HepG2 (cell line): ENCODE measurements around the gene PDZD4. TPM values are rescaled to one million over a fixed set of nuclear protein-coding genes. Genes with fewer than 3 reads are reported as not detected.

Experiments
- CENPT ChIP-seq: sonication (generic); formaldehyde crosslinking; IDR thresholded peaks from 2 replicates; pipeline ENCODE4 v1.8.0; 2022; ENCODE audit warnings: low read depth, mild to moderate bottlenecking, moderate library complexity, missing genetic modification reagents
- GLI4 ChIP-seq: sonication (generic); formaldehyde crosslinking; IDR thresholded peaks from 2 replicates; pipeline ENCODE4 v1.5.1; 2020; ENCODE audit warnings: missing genetic modification reagents, mild to moderate bottlenecking, moderate library complexity, borderline replicate concordance
- HDAC1 ChIP-seq: sonication (generic); formaldehyde crosslinking; IDR thresholded peaks from 2 replicates; pipeline ENCODE4 v1.5.1; 2020; ENCODE audit warnings: mild to moderate bottlenecking, missing genetic modification reagents
- MAF1 ChIP-seq: sonication (generic); formaldehyde crosslinking; IDR thresholded peaks from 2 replicates; pipeline ENCODE4 v1.5.0; 2020; ENCODE audit warnings: missing genetic modification reagents, borderline replicate concordance
- NCOA1 ChIP-seq: sonication (generic); formaldehyde crosslinking; IDR thresholded peaks from 2 replicates; pipeline ENCODE4 v1.9.0; 2021; ENCODE audit warnings: missing genetic modification reagents
- NONO ChIP-seq, 2 experiments: fragments of 450-650 bp in 1 of 2; sonication (generic) in 1 of 2; formaldehyde crosslinking in 1 of 2; IDR thresholded peaks in 1 of 2; conservative IDR thresholded peaks in 1 of 2; 2 replicates each; pipeline versions ENCODE4 v1.6.1 to v1.8.0; 2017 to 2022; ENCODE audit warnings: mild to moderate bottlenecking in 1 of 2, missing genetic modification reagents in 1 of 2, moderate library complexity in 1 of 2
- ONECUT2 ChIP-seq: sonication (generic); formaldehyde crosslinking; IDR thresholded peaks from 2 replicates; pipeline ENCODE4 v1.4.0; 2020; ENCODE audit warnings: missing genetic modification reagents
- SIN3B ChIP-seq: fragments of 150-350 bp; IDR thresholded peaks from 2 replicates; pipeline ENCODE4 v1.6.1; 2014; ENCODE audit warnings: low read length
- SRSF1 ChIP-seq: fragments of 200-400 bp; formaldehyde crosslinking; optimal IDR thresholded peaks from 2 replicates; pipeline ENCODE3; 2017; ENCODE audit warnings: mild to moderate bottlenecking, low read depth, low read length, moderate library complexity
- TAF15 ChIP-seq: fragments of 200-400 bp; formaldehyde crosslinking; IDR thresholded peaks from one replicate; pipeline ENCODE4 v1.6.1; 2018; ENCODE audit warnings: mild to moderate bottlenecking, low read depth, low read length; ENCODE audit not compliant: poor library complexity, severe bottlenecking
- XBP1 ChIP-seq: sonication (generic); formaldehyde crosslinking; IDR thresholded peaks from 2 replicates; pipeline ENCODE4 v1.5.0; 2020; ENCODE audit warnings: missing genetic modification reagents
- ZKSCAN1 ChIP-seq: fragments of 150-350 bp; IDR thresholded peaks from 2 replicates; pipeline ENCODE4 v1.6.1; 2014; ENCODE audit warnings: low read length
- ZMYM2 ChIP-seq: sonication (generic); formaldehyde crosslinking; IDR thresholded peaks from 2 replicates; pipeline ENCODE4 v1.8.0; 2022; ENCODE audit warnings: mild to moderate bottlenecking, missing genetic modification reagents
- ZMYM3 ChIP-seq: sonication (generic); formaldehyde crosslinking; IDR thresholded peaks from 2 replicates; pipeline ENCODE4 v1.5.1; 2020; ENCODE audit warnings: mild to moderate bottlenecking, missing genetic modification reagents
- ZNF205 ChIP-seq: IDR thresholded peaks from 2 replicates; pipeline ENCODE4 v1.6.1; 2018; ENCODE audit warnings: missing biosample characterization, missing genetic modification reagents
- ZNF451 ChIP-seq: sonication (generic); formaldehyde crosslinking; IDR thresholded peaks from 2 replicates; pipeline ENCODE4 v1.5.0; 2020; ENCODE audit warnings: mild to moderate bottlenecking, missing genetic modification reagents
- ZNF605 ChIP-seq: sonication (generic); formaldehyde crosslinking; IDR thresholded peaks from 2 replicates; pipeline ENCODE4 v1.8.0; 2022; ENCODE audit warnings: mild to moderate bottlenecking, missing genetic modification reagents
- ZSCAN25 ChIP-seq: sonication (generic); formaldehyde crosslinking; IDR thresholded peaks from 2 replicates; pipeline ENCODE4 v1.8.0; 2022; ENCODE audit warnings: mild to moderate bottlenecking, missing genetic modification reagents
- polyA plus RNA-seq, 8 experiments: library from polyadenylated mRNA; depleted of rRNA in 3 of 8; stranded (reverse) in 7 of 8; unstranded in 1 of 8; fragments of >200 nt; fragmentation: Illumina TruSeq in 4 of 8; extraction: Trizol in 4 of 8; gene quantifications; 2 replicates each; pipeline versions ENCODE4 v1.2.1 to v1.2.3, GENCODE V29; 2011 to 2016; ENCODE audit warnings: low read depth in 4 of 8, missing spikeins in 1 of 8, mixed read lengths in 1 of 8; ENCODE audit not compliant: insufficient read depth in 1 of 8
- total RNA-seq, 5 experiments: library from RNA; depleted of rRNA; stranded (reverse); fragments of >200 nt; fragmentation: Illumina TruSeq; extraction: Trizol; gene quantifications; 2 replicates each; pipeline ENCODE4 v1.2.3, GENCODE V29; 2016; ENCODE audit warnings: low read depth in 1 of 5
- TF ChIP-seq, protein P1 (sequence below): sonication (generic); formaldehyde crosslinking; IDR thresholded peaks from 2 replicates; pipeline ENCODE4 v1.5.1; 2020; ENCODE audit warnings: mild to moderate bottlenecking, moderate library complexity, missing genetic modification reagents
- TF ChIP-seq, protein P2 (sequence below): sonication (generic); formaldehyde crosslinking; IDR thresholded peaks from 2 replicates; pipeline ENCODE4 v1.4.0; 2020; ENCODE audit warnings: mild to moderate bottlenecking, missing genetic modification reagents, borderline replicate concordance
- TF ChIP-seq, protein P3 (sequence below): sonication (generic); formaldehyde crosslinking; IDR thresholded peaks from 2 replicates; pipeline ENCODE4 v1.4.0; 2020; ENCODE audit warnings: missing genetic modification reagents, borderline replicate concordance
- TF ChIP-seq, protein P4 (sequence below): IDR thresholded peaks from 2 replicates; pipeline ENCODE4 v1.6.1; 2012; ENCODE audit warnings: low read depth, low read length, improper control_type of control experiment

PDZD4 gene
- total and polyA plus RNA-seq, 2 of the 13 experiments (the other 11 are each of a cell fraction or from before 2014, with no cell fraction given): not detected

DNA sequence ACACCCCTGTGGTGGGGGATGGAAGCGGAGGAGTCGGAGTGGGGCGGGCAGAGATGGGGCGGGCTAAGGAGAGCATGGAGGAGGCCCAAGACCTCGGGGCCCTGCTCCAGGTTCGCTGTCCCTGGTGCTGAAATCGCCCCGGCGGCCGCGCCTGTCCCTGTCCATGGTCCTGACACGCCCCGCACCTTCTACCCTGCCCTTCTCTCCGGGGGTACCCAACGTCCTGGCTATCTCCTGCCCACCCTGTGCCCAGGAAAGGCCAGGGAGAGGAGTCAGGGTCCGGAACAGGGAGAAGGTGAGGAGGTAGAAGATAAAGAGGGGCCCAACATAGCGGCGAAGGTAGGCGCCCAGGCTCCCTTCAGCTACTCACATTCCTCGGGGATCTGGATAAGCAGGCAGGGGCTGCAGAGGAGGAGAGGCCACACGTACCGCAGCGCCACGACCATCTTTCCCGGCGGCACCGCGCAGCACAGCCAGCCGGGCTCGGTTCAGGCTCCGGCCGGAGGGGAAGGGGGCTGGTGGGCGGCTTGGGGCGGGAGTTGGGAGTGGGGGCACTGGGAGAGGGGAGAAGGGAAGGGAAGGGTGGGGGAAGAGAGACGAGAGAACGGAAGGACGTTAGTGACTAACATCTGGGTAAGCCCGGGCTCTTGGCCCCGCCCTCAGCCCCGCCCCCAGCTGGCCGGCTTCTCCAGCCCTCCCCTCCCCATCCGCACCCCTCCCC, 45.2 kb upstream of the PDZD4 start (continued):
- TF ChIP-seq ZMYM3 (CRISPR knock-in tag) (peak; percentile 48; the same call in 1 of the 2 replicates), SRSF1 (no peak), ONECUT2 (CRISPR knock-in tag) (peak; percentile 93), ZKSCAN1 (no peak), GLI4 (peak; percentile 100), MAF1 (CRISPR knock-in tag) (peak; percentile 99), CENPT (peak; percentile 99), NCOA1 (peak; percentile 96), SIN3B (no peak), ZNF605 (CRISPR knock-in tag) (peak; percentile 100), NONO (IDR thresholded peaks at IDR 0.05) (no peak), NONO (CRISPR knock-in tag; conservative IDR thresholded peaks at IDR 0.05) (no peak), TAF15 (no peak), ZMYM2 (CRISPR knock-in tag) (peak; percentile 71), ZNF451 (CRISPR knock-in tag) (peak; percentile 99), HDAC1 (peak; percentile 82), ZSCAN25 (CRISPR knock-in tag) (peak; percentile 95), ZNF205 (CRISPR knock-in tag) (peak; percentile 98), XBP1 (peak; percentile 99)
- TF ChIP-seq, protein P1, sequence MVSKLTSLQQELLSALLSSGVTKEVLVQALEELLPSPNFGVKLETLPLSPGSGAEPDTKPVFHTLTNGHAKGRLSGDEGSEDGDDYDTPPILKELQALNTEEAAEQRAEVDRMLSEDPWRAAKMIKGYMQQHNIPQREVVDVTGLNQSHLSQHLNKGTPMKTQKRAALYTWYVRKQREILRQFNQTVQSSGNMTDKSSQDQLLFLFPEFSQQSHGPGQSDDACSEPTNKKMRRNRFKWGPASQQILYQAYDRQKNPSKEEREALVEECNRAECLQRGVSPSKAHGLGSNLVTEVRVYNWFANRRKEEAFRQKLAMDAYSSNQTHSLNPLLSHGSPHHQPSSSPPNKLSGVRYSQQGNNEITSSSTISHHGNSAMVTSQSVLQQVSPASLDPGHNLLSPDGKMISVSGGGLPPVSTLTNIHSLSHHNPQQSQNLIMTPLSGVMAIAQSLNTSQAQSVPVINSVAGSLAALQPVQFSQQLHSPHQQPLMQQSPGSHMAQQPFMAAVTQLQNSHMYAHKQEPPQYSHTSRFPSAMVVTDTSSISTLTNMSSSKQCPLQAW (CRISPR knock-in tag): peak; percentile 81
- TF ChIP-seq, protein P2, sequence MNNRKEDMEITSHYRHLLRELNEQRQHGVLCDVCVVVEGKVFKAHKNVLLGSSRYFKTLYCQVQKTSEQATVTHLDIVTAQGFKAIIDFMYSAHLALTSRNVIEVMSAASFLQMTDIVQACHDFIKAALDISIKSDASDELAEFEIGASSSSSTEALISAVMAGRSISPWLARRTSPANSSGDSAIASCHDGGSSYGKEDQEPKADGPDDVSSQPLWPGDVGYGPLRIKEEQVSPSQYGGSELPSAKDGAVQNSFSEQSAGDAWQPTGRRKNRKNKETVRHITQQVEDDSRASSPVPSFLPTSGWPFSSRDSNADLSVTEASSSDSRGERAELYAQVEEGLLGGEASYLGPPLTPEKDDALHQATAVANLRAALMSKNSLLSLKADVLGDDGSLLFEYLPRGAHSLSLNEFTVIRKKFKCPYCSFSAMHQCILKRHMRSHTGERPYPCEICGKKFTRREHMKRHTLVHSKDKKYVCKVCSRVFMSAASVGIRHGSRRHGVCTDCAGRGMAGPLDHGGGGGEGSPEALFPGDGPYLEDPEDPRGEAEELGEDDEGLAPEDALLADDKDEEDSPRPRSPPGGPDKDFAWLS (CRISPR knock-in tag): no peak
- TF ChIP-seq, protein P3, sequence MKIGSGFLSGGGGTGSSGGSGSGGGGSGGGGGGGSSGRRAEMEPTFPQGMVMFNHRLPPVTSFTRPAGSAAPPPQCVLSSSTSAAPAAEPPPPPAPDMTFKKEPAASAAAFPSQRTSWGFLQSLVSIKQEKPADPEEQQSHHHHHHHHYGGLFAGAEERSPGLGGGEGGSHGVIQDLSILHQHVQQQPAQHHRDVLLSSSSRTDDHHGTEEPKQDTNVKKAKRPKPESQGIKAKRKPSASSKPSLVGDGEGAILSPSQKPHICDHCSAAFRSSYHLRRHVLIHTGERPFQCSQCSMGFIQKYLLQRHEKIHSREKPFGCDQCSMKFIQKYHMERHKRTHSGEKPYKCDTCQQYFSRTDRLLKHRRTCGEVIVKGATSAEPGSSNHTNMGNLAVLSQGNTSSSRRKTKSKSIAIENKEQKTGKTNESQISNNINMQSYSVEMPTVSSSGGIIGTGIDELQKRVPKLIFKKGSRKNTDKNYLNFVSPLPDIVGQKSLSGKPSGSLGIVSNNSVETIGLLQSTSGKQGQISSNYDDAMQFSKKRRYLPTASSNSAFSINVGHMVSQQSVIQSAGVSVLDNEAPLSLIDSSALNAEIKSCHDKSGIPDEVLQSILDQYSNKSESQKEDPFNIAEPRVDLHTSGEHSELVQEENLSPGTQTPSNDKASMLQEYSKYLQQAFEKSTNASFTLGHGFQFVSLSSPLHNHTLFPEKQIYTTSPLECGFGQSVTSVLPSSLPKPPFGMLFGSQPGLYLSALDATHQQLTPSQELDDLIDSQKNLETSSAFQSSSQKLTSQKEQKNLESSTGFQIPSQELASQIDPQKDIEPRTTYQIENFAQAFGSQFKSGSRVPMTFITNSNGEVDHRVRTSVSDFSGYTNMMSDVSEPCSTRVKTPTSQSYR (CRISPR knock-in tag): peak; percentile 93
- TF ChIP-seq, protein P4, sequence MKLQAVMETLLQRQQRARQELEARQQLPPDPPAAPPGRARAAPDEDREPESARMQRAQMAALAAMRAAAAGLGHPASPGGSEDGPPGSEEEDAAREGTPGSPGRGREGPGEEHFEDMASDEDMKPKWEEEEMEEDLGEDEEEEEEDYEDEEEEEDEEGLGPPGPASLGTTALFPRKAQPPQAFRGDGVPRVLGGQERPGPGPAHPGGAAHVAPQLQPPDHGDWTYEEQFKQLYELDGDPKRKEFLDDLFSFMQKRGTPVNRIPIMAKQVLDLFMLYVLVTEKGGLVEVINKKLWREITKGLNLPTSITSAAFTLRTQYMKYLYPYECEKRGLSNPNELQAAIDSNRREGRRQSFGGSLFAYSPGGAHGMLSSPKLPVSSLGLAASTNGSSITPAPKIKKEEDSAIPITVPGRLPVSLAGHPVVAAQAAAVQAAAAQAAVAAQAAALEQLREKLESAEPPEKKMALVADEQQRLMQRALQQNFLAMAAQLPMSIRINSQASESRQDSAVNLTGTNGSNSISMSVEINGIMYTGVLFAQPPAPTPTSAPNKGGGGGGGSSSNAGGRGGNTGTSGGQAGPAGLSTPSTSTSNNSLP: no peak
